ENCODE results near the gene TNNI2.

Gene TNNI2

DNA sequence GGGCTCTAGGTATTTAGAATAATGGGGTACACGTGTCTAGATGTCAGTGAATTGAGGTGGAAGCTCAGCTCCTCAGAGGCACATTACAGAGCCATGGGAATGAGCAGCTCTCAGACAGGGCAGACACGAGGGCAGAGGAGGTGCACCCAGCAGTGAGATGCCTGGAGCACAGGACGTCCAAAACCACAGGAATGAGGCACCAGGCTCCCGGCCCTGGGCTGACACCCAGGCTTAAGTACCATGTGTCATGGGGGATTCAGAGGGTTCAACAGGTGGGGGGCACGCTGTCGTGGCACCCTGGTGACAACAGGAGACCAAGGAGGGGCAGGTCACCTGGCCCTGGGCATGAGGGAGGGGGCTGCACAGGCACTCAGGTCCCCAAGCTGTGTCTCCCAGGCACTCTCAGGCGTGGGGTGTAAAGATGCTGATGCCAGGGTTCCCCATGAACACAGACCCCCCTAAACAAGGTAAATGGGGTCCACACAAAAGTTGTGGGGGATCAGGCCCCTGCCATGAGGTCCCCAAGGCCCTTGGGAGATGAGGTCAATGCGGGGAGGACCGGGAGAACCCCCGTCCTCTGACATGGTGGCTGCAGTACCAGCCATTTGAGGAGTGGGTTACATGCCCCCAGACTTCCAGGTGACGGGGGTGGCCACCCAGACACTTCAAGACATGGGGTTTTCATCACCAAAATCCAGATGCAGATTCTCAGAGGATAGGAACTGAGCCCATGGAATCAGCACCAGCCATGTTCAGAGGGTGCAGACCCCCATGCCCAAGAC is 9.6 kb upstream of the TNNI2 start:
- DNase-seq (ENCODE audit: low read depth in 2 of 2) = peak; percentile 67 to 74
- TF ChIP-seq, protein P1, sequence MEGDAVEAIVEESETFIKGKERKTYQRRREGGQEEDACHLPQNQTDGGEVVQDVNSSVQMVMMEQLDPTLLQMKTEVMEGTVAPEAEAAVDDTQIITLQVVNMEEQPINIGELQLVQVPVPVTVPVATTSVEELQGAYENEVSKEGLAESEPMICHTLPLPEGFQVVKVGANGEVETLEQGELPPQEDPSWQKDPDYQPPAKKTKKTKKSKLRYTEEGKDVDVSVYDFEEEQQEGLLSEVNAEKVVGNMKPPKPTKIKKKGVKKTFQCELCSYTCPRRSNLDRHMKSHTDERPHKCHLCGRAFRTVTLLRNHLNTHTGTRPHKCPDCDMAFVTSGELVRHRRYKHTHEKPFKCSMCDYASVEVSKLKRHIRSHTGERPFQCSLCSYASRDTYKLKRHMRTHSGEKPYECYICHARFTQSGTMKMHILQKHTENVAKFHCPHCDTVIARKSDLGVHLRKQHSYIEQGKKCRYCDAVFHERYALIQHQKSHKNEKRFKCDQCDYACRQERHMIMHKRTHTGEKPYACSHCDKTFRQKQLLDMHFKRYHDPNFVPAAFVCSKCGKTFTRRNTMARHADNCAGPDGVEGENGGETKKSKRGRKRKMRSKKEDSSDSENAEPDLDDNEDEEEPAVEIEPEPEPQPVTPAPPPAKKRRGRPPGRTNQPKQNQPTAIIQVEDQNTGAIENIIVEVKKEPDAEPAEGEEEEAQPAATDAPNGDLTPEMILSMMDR (IDR thresholded peaks at IDR 0.05; ENCODE audit: low read depth, low read length) = no peak
- H3K4me3 ChIP-seq (replicated peaks in 1 of 2; ENCODE audit: low read depth in 2 of 2, low read length in 2 of 2) = no peak overlapping the region

DNA sequence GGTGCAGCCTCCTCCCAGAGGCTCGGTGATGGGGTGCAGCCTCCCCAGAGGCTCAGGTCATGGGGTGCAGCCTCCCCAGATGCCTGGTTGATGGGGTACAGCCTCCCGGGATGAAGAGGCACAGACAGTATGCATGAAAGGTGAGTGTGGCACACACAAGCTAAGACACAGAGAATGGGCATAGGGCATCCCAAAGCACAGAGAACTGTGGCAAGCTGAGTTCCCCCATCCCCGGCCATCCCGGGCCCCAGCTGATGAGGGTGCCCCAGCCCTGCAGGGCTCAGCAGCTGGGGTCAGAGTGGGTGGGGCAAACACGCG is 8.8 kb upstream of the TNNI2 start:
- no peak overlapping the region for H3K4me3 ChIP-seq (replicated peaks in 1 of 2; ENCODE audit: low read depth in 2 of 2, low read length in 2 of 2)
- no peak for DNase-seq (ENCODE audit: low read depth in 2 of 2)
- TF ChIP-seq, protein P1 (IDR thresholded peaks at IDR 0.05; ENCODE audit: low read depth, low read length) = no peak

DNA sequence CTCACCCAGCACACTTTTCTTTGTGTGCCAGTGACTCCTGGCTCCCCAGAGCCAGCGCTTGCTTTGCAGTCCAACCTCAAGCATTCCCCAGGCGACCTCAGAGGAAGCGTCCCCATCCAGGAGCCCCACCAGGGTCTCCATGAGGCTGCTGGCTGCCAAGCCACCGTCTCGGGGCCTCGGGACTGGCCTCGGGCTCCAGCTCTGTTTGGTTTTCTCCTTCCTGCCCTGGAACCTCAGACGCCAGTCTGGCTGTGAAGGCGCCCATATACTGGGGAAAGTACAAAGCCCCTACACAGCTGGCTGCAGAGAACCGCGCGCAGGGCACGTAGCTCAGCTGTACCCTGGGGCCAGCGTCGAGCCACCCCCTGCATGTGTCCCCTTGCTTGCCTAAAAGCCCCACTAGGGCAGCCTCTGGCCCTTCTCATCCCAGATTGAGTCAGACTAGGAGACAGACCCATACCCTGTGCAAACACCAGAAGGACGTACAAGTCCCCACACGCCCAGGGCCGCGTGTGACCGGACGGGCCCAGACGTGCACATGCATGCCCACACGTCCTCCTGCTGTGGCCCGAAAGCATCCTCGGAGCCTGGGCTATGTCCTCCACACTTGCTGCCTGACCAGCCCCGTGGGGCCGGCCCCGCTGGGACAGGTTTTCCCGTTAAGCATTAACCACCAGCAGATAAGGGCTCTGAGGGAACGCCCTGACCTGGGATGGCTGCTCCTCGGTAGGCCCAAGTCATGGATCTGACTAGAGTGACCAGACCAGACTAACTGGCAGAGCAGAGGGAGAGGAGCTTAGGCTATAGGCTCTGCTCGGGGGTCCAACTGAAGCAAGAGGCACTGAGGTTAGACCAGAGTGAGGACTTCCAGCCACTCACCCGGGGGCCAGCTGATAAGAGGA is 8.2 kb upstream of the TNNI2 start:
- no peak overlapping the region for H3K4me3 ChIP-seq (replicated peaks in 1 of 2; ENCODE audit: low read depth in 2 of 2, low read length in 2 of 2)
- TF ChIP-seq, protein P1 (IDR thresholded peaks at IDR 0.05; ENCODE audit: low read depth, low read length) = no peak
- peak in 1 of 2 donors; percentile 45 for DNase-seq (ENCODE audit: low read depth in 2 of 2)

DNA sequence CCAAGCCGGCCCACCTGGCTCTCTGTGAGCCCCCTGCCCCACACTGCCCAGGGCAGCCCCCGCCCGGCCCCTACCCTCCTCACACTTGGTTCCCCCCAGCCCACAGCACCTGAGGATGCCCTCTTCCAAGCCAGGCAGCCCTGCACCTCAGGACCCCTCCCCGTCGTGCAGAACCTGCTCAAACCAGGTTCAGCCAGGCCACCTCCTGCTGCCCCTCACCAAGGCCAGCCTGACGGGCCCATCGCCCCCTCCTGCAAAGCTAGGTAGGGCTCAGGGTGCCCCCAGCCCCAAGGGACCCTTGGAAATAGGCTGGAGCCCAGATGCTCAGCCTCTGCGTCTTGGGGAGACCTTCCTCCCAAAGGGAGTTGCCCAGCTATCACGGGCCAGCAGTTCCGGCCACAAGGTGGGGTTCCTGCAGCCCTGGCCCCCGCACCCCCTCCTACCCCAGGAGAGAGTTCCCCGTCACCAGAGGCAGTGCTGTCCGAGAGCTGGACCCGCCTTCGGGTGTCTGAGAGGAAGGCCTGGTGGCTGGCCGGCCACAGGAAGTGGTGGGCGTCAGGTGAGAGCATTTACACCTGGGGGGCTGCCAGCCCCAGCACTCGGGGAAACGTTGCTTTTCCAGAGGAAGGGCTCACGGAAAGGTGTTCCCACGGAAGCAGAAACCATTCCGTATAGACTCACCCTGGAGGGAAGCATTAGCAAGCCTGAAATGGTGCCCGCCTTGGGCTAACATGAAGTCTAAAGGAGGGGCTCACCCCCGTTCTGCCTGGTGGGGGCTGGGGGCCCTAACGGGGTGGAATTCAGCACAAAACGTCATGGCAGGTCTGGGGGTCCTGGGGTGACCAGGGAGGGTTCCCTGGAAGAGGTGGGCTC is 7.2 kb upstream of the TNNI2 start:
- TF ChIP-seq, protein P1 (IDR thresholded peaks at IDR 0.05; ENCODE audit: low read depth, low read length) = no peak
- no peak overlapping the region for H3K4me3 ChIP-seq (replicated peaks in 1 of 2; ENCODE audit: low read depth in 2 of 2, low read length in 2 of 2)
- no peak for DNase-seq (ENCODE audit: low read depth in 2 of 2)

DNA sequence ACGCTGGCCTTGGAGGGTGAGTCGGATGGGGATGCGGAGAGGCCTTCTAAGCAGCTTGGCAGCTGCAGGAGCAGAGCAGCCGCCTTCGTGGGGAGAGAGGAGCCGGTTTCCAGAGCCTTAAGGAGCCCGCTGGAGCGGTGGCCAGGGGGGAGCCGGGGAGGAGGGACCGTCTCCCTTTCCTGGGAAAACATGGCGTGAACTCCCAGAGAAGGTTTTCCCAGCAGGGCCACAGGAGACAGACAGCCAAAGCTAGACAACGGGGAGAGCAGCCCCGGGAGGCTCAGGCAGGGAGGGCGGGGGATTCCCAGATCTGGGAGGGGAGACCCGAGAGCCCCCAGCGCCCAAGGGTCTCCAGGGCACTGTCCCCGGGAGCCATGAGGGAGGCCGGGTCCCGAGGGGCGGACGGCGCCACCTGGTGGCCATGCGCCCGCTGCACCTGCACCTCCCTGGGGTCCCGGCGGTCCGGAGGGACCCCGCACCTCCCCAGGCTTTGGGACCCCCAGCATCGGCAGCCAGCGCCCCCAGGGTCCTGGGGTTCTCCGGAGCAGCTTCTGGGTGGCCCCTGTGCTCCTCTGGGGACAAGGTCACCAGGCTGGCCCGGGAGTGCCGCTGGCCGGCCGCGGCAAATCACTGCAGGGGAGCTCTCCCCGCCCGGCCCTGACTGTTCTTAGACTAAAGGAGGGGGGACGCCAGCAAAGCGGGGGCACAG is 6.4 kb upstream of the TNNI2 start:
- H3K4me3 ChIP-seq (replicated peaks in 1 of 2; ENCODE audit: low read depth in 2 of 2, low read length in 2 of 2) = no peak overlapping the region
- DNase-seq (ENCODE audit: low read depth in 2 of 2) = peak in 1 of 2 donors; percentile 26
- TF ChIP-seq, protein P1 (IDR thresholded peaks at IDR 0.05; ENCODE audit: low read depth, low read length) = peak; percentile 78

DNA sequence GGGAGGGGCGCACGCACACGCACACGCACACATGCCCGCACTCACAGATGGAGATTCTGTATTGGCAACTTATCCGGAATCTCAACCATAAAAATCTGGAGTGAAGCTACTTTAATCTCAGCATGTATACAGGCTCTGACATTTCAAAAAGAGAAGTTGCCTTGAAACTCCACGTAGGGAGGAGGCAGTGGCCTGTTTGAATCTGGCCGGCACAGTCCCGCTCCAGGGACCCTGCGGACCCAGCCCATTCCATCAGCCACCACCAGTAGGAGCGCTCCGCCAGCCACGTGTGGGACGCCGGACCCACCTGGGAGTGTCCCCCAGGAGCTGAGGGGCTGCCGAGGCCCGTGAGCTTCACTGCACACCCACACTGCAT is 5.9 kb upstream of the TNNI2 start:
- H3K4me3 ChIP-seq (replicated peaks in 1 of 2; ENCODE audit: low read depth in 2 of 2, low read length in 2 of 2) = no peak overlapping the region
- TF ChIP-seq, protein P1 (IDR thresholded peaks at IDR 0.05; ENCODE audit: low read depth, low read length) = no peak
- no peak for DNase-seq (ENCODE audit: low read depth in 2 of 2)

All from cardiac fibroblast (primary cell).